Spleen (tissue), 7 donors: ENCODE data around the gene UMOD.

Source experiments
- POLR2A ChIP-seq, 3 donors: fragments of 450-650 bp; IDR thresholded peaks; one replicate each; pipeline ENCODE4 v1.5.1; 2017; ENCODE audit warnings: antibody characterized with exemption in 3 of 3, mild to moderate bottlenecking in 1 of 3
- TF ChIP-seq, protein P1 (sequence below), 11 experiments: fragments of 200-600 bp in 7 of 11; fragments of 450-650 bp in 4 of 11; sonication (generic) in 4 of 11; IDR thresholded peaks in 8 of 11; conservative IDR thresholded peaks in 3 of 11; 1 replicate in 7 of 11; 2 replicates in 4 of 11; pipeline versions ENCODE4 v1.4.0 to v1.8.0; 2016 to 2021; ENCODE audit warnings: antibody characterized with exemption in 11 of 11, inconsistent platforms in 4 of 11, mild to moderate bottlenecking in 1 of 11
- donor health status: DM: no; HTN: no; CAD: no; lungs with moderate emphysema.
- donor health status: DM: no; HTN: no; CAD: no.
- donor health status: DM: no; HTN: no; CAD: no.

DNA sequence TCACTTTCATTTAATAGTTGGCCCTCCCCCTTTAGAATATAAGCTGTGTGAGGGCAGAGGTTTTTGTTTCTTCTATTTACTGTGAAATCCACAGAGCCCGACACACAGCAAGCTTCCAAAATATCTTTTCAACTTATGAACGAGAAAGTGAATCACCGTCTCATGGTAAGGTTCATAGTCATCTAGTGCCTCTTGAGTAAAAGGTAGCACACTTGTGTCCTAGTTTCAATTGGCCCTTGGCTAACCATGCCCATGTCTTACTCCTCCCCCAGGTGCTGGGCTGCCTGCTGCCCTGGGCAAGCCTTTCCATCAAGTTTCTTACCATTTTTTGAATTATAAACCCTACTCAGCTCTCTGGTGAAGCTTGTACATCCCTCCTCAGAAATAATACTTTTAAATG lies 12.8 kb downstream of the UMOD start:
- TF ChIP-seq, protein P1, sequence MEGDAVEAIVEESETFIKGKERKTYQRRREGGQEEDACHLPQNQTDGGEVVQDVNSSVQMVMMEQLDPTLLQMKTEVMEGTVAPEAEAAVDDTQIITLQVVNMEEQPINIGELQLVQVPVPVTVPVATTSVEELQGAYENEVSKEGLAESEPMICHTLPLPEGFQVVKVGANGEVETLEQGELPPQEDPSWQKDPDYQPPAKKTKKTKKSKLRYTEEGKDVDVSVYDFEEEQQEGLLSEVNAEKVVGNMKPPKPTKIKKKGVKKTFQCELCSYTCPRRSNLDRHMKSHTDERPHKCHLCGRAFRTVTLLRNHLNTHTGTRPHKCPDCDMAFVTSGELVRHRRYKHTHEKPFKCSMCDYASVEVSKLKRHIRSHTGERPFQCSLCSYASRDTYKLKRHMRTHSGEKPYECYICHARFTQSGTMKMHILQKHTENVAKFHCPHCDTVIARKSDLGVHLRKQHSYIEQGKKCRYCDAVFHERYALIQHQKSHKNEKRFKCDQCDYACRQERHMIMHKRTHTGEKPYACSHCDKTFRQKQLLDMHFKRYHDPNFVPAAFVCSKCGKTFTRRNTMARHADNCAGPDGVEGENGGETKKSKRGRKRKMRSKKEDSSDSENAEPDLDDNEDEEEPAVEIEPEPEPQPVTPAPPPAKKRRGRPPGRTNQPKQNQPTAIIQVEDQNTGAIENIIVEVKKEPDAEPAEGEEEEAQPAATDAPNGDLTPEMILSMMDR (IDR thresholded peaks at IDR 0.05 in 8 of 11, conservative IDR thresholded peaks at IDR 0.05 in 3 of 11): no peak
- no peak for TF ChIP-seq POLR2A (IDR thresholded peaks at IDR 0.05)
